AG04450 (cell line): Measurements from ENCODE around the gene JMJD6. TPM values are rescaled to one million over a fixed set of nuclear protein-coding genes. Genes with fewer than 3 reads are reported as not detected.
"Not testable (repeated sequence)": the region's sequence is repeated elsewhere in the genome, so short reads cannot be mapped to it uniquely, and the experiment has no call there.

ENCODE experiments used
- CTCF ChIA-PET: fragments of 300-600, 350-600 bp; formaldehyde crosslinking; extraction: SDS; loops from one replicate; lab custom pipeline; 2022; ENCODE audit warnings: antibody characterized with exemption, inconsistent platforms; lab: Charles Lee
- POLR2A ChIA-PET: fragments of 350-600 bp; formaldehyde crosslinking; extraction: SDS; loops from one replicate; lab custom pipeline; 2021; ENCODE audit warnings: antibody characterized with exemption, inconsistent platforms; lab: Yijun Ruan, JAX
- DNase-seq: peaks from one replicate; pipeline ENCODE4 v3.0.0-alpha.2; 2011; ENCODE audit warnings: low read depth, low spot score
- H3K27ac ChIP-seq: one replicate; pipeline ENCODE4 v1.5.1; 2012; ENCODE audit warnings: low read depth, low read length, control low read depth
- H3K27me3 ChIP-seq: one replicate; pipeline ENCODE4 v1.6.0; 2012; ENCODE audit warnings: low read length; ENCODE audit not compliant: control insufficient read depth, insufficient read depth
- H3K4me3 ChIP-seq: 2 replicates; pipeline ENCODE4 v1.5.1; 2011; ENCODE audit warnings: mild to moderate bottlenecking, low read depth, low read length, control low read depth
- H3K9me3 ChIP-seq: 2 replicates; pipeline ENCODE4 v1.5.1; 2012; ENCODE audit warnings: low read length; ENCODE audit not compliant: control insufficient read depth, insufficient read depth
- CTCF ChIP-seq: IDR thresholded peaks from 2 replicates; pipeline ENCODE4 v1.5.1; 2011; ENCODE audit warnings: low read depth, low read length, control low read depth, inconsistent platforms
- polyA plus RNA-seq: library from polyadenylated mRNA; depleted of rRNA; stranded (reverse); fragments of >200 nt; gene quantifications from 2 replicates; pipeline ENCODE4 v1.2.3, GENCODE V29; 2011

Gene JMJD6
- polyA plus RNA-seq, 1 experiment, result 12.4 TPM

DNA sequence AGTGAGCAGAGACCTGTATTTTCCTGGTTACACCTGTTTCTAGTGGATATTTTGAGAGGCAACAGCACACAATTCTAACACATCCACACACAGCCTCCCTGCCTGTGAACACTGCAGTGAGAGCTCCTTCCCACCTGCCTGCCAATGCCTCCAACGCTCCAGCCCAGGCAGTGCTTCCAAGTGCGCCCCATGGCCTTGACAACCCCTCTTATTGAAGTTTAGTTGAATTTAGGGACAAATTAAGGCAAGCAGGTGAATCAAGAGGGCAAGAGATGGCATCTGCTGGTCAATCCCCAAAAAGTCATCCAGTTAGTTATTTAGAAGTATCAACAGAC is 10.9 kb downstream of the JMJD6 start:
- Histone ChIP-seq H3K9me3 (no peaks in the 10 kb centered on the region), H3K27me3 (no peaks in the 10 kb centered on the region), H3K27ac (peak overlapping the region; percentile 98), H3K4me3 (no peak overlapping the region)
- CTCF ChIA-PET, result interaction anchor here (0.6 to 2.9 kb wide), 14 partner anchors 10 to 208 kb away, joined by 3 to 18 read pairs (median 5); partner anchors contain the start of genes JMJD6 and METTL23
- TF ChIP-seq CTCF, result no peak; the same call in 1 of the 2 replicates
- DNase-seq, result no peak
- POLR2A ChIA-PET, result interaction anchor here (1.8 to 2.2 kb wide), 2 partner anchors 10 to 27 kb away, joined by 9 to 19 read pairs; partner anchors contain the start of genes JMJD6 and METTL23

DNA sequence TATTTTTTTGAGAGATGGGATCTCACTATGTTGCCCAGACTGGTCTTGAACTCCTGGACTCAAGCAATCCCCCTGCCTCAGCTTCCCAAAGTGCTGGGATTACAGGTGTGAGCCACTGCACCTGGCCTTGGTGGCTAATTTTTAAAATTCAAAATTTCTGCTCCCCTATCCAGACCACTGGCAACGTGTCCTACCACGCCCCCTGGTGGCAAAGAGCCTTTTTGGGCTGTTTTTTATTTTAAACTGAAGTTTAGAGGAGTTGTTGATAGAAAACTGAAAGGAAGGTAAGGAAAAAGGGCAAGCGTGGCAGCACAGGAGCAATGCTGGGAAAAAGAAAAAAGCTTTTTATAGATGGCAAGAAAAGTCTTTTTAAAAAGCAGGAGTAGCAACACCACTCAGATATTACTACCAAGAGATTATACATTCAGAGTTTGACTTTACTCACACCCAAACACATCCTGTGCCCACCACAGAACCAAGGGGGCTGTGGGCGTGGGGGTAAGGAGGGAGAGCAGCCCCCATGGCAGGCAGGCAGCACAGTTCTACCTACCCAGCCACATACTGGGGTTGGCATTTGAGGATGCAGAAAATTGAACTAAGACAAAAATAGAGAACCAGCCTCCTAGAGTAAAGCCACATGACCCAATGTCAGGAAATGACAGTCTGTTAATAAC is 11.4 kb downstream of the JMJD6 start:
- no peak overlapping the region for H3K4me3 ChIP-seq
- no peaks in the 10 kb centered on the region for H3K27me3 ChIP-seq
- peak overlapping the region; percentile 98 for H3K27ac ChIP-seq
- peak; percentile 83 for TF ChIP-seq CTCF
- ChIA-PET CTCF (interaction anchor here (0.6 to 2.9 kb wide), 18 partner anchors 9 to 207 kb away, joined by 3 to 18 read pairs (median 5); partner anchors contain the start of genes JMJD6 and METTL23), POLR2A (no interaction called here)
- no peaks in the 10 kb centered on the region for H3K9me3 ChIP-seq
- no peak for DNase-seq

- Histone ChIP-seq H3K9me3 (no peaks in the 10 kb centered on the region), H3K4me3 (no peak overlapping the region), H3K27ac (no peak overlapping the region), H3K27me3 (no peaks in the 10 kb centered on the region)
- DNase-seq, result no peak
- ChIA-PET CTCF (interaction anchor here (0.6 to 2.9 kb wide), 14 partner anchors 9 to 191 kb away, joined by 3 to 18 read pairs (median 6); partner anchors contain the start of genes JMJD6 and METTL23), POLR2A (no interaction called here)
- TF ChIP-seq CTCF, result no peak
Observed at GRCh38 chr17:76714336-76714735, 12.1 kb downstream of the JMJD6 start.

- H3K27ac ChIP-seq, result no peak overlapping the region
- DNase-seq, result no peak
- no peaks in the 10 kb centered on the region for H3K27me3 ChIP-seq
- H3K9me3 ChIP-seq, result no peaks in the 10 kb centered on the region
- ChIA-PET CTCF (interaction anchor here (1.4 to 2.9 kb wide), 8 partner anchors 10 to 191 kb away, joined by 4 to 18 read pairs (median 8); partner anchors contain the start of genes JMJD6 and METTL23), POLR2A (interaction anchor here (1.4 kb wide), 1 partner anchor 12 kb away, joined by 5 read pairs; the partner anchor contains the start of genes JMJD6 and METTL23)
- no peak for TF ChIP-seq CTCF
- no peak overlapping the region for H3K4me3 ChIP-seq
Observed at GRCh38 chr17:76713765-76714164, 12.6 kb downstream of the JMJD6 start.

DNA sequence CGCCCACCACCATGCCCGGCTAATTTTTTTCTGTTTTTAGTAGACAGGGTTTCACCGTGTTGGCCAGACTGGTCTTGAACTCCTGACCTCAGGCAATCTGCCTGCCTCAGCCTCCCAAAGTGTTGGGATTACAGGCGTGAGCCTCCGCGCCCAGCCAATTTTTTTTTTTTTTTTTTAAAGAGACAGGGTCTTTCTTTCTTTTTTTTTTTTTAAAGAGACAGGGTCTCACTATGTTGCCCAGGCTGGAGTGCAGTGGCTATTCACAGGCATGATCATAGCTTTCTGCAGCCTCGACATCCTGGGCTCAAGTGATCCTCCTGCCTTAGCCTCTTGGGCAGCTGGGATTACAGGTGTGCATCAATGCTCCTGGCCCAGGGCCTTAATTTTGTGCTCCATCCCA is 14.1 kb downstream of the JMJD6 start:
- not testable (repeated sequence) for H3K4me3 ChIP-seq, DNase-seq, H3K27me3 ChIP-seq, H3K9me3 ChIP-seq, H3K27ac ChIP-seq
- ChIA-PET POLR2A (interaction anchor here (1.3 to 1.9 kb wide), 4 partner anchors 14 to 41 kb away, joined by 4 to 9 read pairs (median 6); partner anchors contain the start of genes JMJD6 and METTL23), CTCF (interaction anchor here (2.6 kb wide), 1 partner anchor 30 kb away, joined by 7 read pairs; no protein-coding TSS in a partner anchor)
